ENCODE data around the gene CRB2. TPM values are rescaled to one million over a fixed set of nuclear protein-coding genes. Genes with fewer than 3 reads are reported as not detected.
A peak's percentile ranks its signal among the peaks of the same experiment; 100 is the strongest.

CRB2 gene
- total and polyA plus RNA-seq, 2 of the 13 experiments (the other 11 are each of a cell fraction or from before 2014, with no cell fraction given) = 0.01 to 0.29 TPM

DNA sequence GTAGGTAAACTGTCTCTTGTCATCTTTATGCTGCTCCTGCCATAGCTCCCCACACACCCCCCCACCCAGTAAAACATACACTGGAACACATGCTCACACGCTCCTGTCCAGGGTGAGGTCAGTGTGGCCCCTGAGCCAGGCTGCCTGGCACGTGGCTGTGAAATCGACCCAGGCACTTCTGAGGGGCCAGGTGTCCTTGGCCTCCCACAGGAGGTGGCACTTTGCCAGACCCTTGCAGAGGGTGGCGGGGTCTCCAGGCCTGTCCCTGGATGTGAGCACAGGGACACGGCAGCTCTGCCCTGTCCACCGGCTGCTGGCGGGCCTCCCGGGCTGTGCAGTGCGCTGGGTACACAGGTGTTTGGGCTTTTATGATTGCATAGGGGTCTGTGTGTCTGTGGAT, 10.0 kb upstream of the CRB2 start:
- Histone ChIP-seq H3K27ac (ENCODE audit: extremely low read length, insufficient read depth, low read length) (no peak overlapping the region), H2AFZ (ENCODE audit: low read length) (no peak overlapping the region), H3K4me2 (ENCODE audit: low read depth, low read length) (peak overlapping the region; percentile 26), H3K36me3 (replicated peaks in 1 of 2; ENCODE audit: control insufficient read depth in 1 of 2, insufficient read depth in 2 of 2, low read length in 2 of 2) (no peaks in the 10 kb centered on the region), H3K9ac (ENCODE audit: insufficient read depth, low read depth, low read length) (no peak overlapping the region), H3K4me1 (ENCODE audit: insufficient read depth, low read length) (peaks cover 49% of the 10 kb centered on the region), H3K9me3 (ENCODE audit: low read length) (no peaks in the 10 kb centered on the region), H3K79me2 (ENCODE audit: insufficient read depth, low read length) (no peaks in the 10 kb centered on the region), H4K20me1 (ENCODE audit: insufficient read depth, low read length) (no peaks in the 10 kb centered on the region), H3K27me3 (ENCODE audit: control insufficient read depth in 1 of 2, insufficient read depth in 2 of 2, low read length in 2 of 2) (peaks cover 2 to 44% of the 10 kb centered on the region in 2 experiments; a peak in 3 of 5 replicates), H3K4me3 (replicated peaks in 1 of 3; ENCODE audit: insufficient read depth in 1 of 3, low read depth in 2 of 3, low read length in 3 of 3) (peak overlapping the region in 1 of 3 experiments; percentile 30; a peak in 1 of 6 replicates)
- in situ Hi-C loops (cut with HindIII; ENCODE audit: extremely low pct_ligation_motif_present, low pct_unique_long_range_greater_than_20kb) = no loop called here
- FAIRE-seq (no peak), DNase-seq (ENCODE audit: low spot score) (no peak), ATAC-seq (peak; percentile 29)
- BruUV-seq (replicated peaks) = no TSS peak
- intact Hi-C loops (cut with micrococcal nuclease; ENCODE audit: unreplicated experiment) = loop anchor here (5.0 kb wide), 1 partner anchor 244 kb away; no protein-coding TSS in a partner anchor
- ChIA-PET CTCF (ENCODE audit: low intra/inter-chr PET ratio, low total read pairs) (no interaction called here), POLR2A (no interaction called here)
- WGBS (ENCODE audit: low lambda C conversion rate) = 5% methylated on average over 8 of the region's 9 CpGs
- no peak for TF ChIP-seq ZNF20 (CRISPR knock-in tag; IDR thresholded peaks at IDR 0.05)
- TF ChIP-seq ZNF691 (CRISPR knock-in tag; IDR thresholded peaks at IDR 0.05; ENCODE audit: borderline replicate concordance, low read depth) = no peak
- TF ChIP-seq ZNF292 (CRISPR knock-in tag; IDR thresholded peaks at IDR 0.05; ENCODE audit: borderline replicate concordance, low read depth) = no peak
- no peak for TF ChIP-seq ZFP1 (CRISPR knock-in tag; IDR thresholded peaks at IDR 0.05)
- no peak for TF ChIP-seq TBL1XR1 (IDR thresholded peaks at IDR 0.05; ENCODE audit: borderline replicate concordance, low read length, partially characterized antibody)
- TF ChIP-seq TOPORS (CRISPR knock-in tag; IDR thresholded peaks at IDR 0.05) = peak; percentile 61; the same call in 1 of the 2 replicates
- no peak for TF ChIP-seq ZNF589 (CRISPR knock-in tag; conservative IDR thresholded peaks at IDR 0.05)
- no peak for TF ChIP-seq ZNF446 (CRISPR knock-in tag; IDR thresholded peaks at IDR 0.05)
- TF ChIP-seq, protein P1, sequence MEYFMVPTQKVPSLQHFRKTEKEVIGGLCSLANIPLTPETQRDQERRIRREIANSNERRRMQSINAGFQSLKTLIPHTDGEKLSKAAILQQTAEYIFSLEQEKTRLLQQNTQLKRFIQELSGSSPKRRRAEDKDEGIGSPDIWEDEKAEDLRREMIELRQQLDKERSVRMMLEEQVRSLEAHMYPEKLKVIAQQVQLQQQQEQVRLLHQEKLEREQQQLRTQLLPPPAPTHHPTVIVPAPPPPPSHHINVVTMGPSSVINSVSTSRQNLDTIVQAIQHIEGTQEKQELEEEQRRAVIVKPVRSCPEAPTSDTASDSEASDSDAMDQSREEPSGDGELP (IDR thresholded peaks at IDR 0.05; ENCODE audit: borderline replicate concordance, low read depth) = peak; percentile 12; the same call in 1 of the 2 replicates
- TF ChIP-seq FOXP1 (IDR thresholded peaks at IDR 0.05) = no peak
- no peak for TF ChIP-seq FOXP1 (CRISPR knock-in tag; IDR thresholded peaks at IDR 0.05)
- no peak for TF ChIP-seq ZNF597 (CRISPR knock-in tag; IDR thresholded peaks at IDR 0.05)
- no peak for TF ChIP-seq HDAC6 (IDR thresholded peaks at IDR 0.05; ENCODE audit: low read depth, low read length)
- TF ChIP-seq, protein P2, sequence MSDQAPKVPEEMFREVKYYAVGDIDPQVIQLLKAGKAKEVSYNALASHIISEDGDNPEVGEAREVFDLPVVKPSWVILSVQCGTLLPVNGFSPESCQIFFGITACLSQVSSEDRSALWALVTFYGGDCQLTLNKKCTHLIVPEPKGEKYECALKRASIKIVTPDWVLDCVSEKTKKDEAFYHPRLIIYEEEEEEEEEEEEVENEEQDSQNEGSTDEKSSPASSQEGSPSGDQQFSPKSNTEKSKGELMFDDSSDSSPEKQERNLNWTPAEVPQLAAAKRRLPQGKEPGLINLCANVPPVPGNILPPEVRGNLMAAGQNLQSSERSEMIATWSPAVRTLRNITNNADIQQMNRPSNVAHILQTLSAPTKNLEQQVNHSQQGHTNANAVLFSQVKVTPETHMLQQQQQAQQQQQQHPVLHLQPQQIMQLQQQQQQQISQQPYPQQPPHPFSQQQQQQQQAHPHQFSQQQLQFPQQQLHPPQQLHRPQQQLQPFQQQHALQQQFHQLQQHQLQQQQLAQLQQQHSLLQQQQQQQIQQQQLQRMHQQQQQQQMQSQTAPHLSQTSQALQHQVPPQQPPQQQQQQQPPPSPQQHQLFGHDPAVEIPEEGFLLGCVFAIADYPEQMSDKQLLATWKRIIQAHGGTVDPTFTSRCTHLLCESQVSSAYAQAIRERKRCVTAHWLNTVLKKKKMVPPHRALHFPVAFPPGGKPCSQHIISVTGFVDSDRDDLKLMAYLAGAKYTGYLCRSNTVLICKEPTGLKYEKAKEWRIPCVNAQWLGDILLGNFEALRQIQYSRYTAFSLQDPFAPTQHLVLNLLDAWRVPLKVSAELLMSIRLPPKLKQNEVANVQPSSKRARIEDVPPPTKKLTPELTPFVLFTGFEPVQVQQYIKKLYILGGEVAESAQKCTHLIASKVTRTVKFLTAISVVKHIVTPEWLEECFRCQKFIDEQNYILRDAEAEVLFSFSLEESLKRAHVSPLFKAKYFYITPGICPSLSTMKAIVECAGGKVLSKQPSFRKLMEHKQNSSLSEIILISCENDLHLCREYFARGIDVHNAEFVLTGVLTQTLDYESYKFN (CRISPR knock-in tag; conservative IDR thresholded peaks at IDR 0.05) = peak; percentile 44; the same call in 1 of the 2 replicates
- TF ChIP-seq ZNF547 (CRISPR knock-in tag; IDR thresholded peaks at IDR 0.05) = no peak
- peak; percentile 78 for TF ChIP-seq SALL1 (CRISPR knock-in tag; IDR thresholded peaks at IDR 0.05)
- no peak for TF ChIP-seq CENPBD1 (CRISPR knock-in tag; IDR thresholded peaks at IDR 0.05; ENCODE audit: borderline replicate concordance, low read depth)
- TF ChIP-seq SRSF1 (optimal IDR thresholded peaks at IDR 0.05; ENCODE audit: low read depth, low read length) = no peak
